Liver (tissue), 9 donors: Measurements from ENCODE around the gene ZNF532. TPM values are rescaled to one million over a fixed set of nuclear protein-coding genes. Genes with fewer than 3 reads are reported as not detected.

Experiments used
- DNase-seq: peaks from one replicate; pipeline ENCODE4 v3.0.0-alpha.2; 2017; ENCODE audit warnings: low spot score
- H3K27ac ChIP-seq, 2 donors: one replicate each; pipeline ENCODE4 v1.7.0; 2013; ENCODE audit warnings: inconsistent platforms in 2 of 2, low read length in 2 of 2, control low read depth in 1 of 2, low read depth in 1 of 2, mild to moderate bottlenecking in 1 of 2
- H3K27me3 ChIP-seq, 4 donors: one replicate each; pipeline versions ENCODE4 v1.6.1 to v1.7.0; 2013; ENCODE audit warnings: low read length in 3 of 4, inconsistent platforms in 1 of 4, mild to moderate bottlenecking in 1 of 4, moderate library complexity in 1 of 4; ENCODE audit not compliant: control insufficient read depth in 4 of 4, insufficient read depth in 4 of 4
- H3K36me3 ChIP-seq, 4 donors: one replicate each; pipeline versions ENCODE4 v1.6.1 to v1.7.0; 2013; ENCODE audit warnings: low read length in 3 of 4, mild to moderate bottlenecking in 3 of 4, low read depth in 1 of 4, moderate library complexity in 1 of 4; ENCODE audit not compliant: control insufficient read depth in 4 of 4, insufficient read depth in 3 of 4
- H3K4me1 ChIP-seq, 4 donors: one replicate each; pipeline versions ENCODE4 v1.6.1 to v1.7.0; 2013; ENCODE audit warnings: low read length in 3 of 4, mild to moderate bottlenecking in 3 of 4, moderate library complexity in 1 of 4; ENCODE audit not compliant: control insufficient read depth in 4 of 4, insufficient read depth in 4 of 4
- H3K4me3 ChIP-seq, 3 donors: one replicate each; pipeline versions ENCODE4 v1.6.1 to v1.7.0; 2013; ENCODE audit warnings: low read length in 3 of 3, control low read depth in 1 of 3, low read depth in 1 of 3, mild to moderate bottlenecking in 1 of 3
- H3K9ac ChIP-seq, 2 donors: one replicate each; pipeline ENCODE4 v1.7.0; 2013; ENCODE audit warnings: low read length in 2 of 2, mild to moderate bottlenecking in 2 of 2, moderate library complexity in 2 of 2, control low read depth in 1 of 2, low read depth in 1 of 2
- H3K9me3 ChIP-seq, 4 donors: one replicate each; pipeline versions ENCODE4 v1.6.1 to v1.7.0; 2013; ENCODE audit warnings: low read length in 3 of 4; ENCODE audit not compliant: control insufficient read depth in 4 of 4
- EGR1 ChIP-seq, 2 donors: IDR thresholded peaks; 2 replicates each; pipeline ENCODE4 v1.6.1; 2016 to 2018; ENCODE audit warnings: antibody characterized with exemption in 2 of 2, low read depth in 2 of 2
- FOXA1 ChIP-seq: IDR thresholded peaks from 2 replicates; pipeline ENCODE4 v1.6.1; 2016; ENCODE audit warnings: antibody characterized with exemption
- FOXA2 ChIP-seq: IDR thresholded peaks from 2 replicates; pipeline ENCODE4 v1.6.1; 2016; ENCODE audit warnings: antibody characterized with exemption
- GABPA ChIP-seq, 2 donors: IDR thresholded peaks in 1 of 2; conservative IDR thresholded peaks in 1 of 2; 2 replicates each; pipeline ENCODE4 v1.6.1; 2016; ENCODE audit warnings: antibody characterized with exemption in 2 of 2, mild to moderate bottlenecking in 1 of 2, moderate library complexity in 1 of 2
- HNF4A ChIP-seq, 2 donors: conservative IDR thresholded peaks; 2 replicates each; pipeline ENCODE4 v1.6.1; 2016; ENCODE audit warnings: antibody characterized with exemption in 2 of 2, mild to moderate bottlenecking in 2 of 2
- HNF4G ChIP-seq: IDR thresholded peaks from 2 replicates; pipeline ENCODE4 v1.6.1; 2016; ENCODE audit warnings: antibody characterized with exemption
- JUND ChIP-seq, 2 donors: IDR thresholded peaks; 2 replicates each; pipeline ENCODE4 v1.6.1; 2016; ENCODE audit warnings: antibody characterized with exemption in 2 of 2
- NR2F2 ChIP-seq: IDR thresholded peaks from 2 replicates; pipeline ENCODE4 v1.6.1; 2016; ENCODE audit warnings: antibody characterized with exemption
- RAD21 ChIP-seq, 2 donors: IDR thresholded peaks; 2 replicates each; pipeline ENCODE4 v1.6.1; 2016; ENCODE audit warnings: antibody characterized with exemption in 2 of 2, mild to moderate bottlenecking in 2 of 2
- RXRA ChIP-seq, 2 donors: IDR thresholded peaks; 2 replicates each; pipeline ENCODE4 v1.6.1; 2017 to 2018; ENCODE audit warnings: antibody characterized with exemption in 2 of 2, mild to moderate bottlenecking in 1 of 2
- SP1 ChIP-seq: IDR thresholded peaks from 2 replicates; pipeline ENCODE4 v1.6.1; 2018; ENCODE audit warnings: antibody characterized with exemption, mild to moderate bottlenecking
- TAF1 ChIP-seq: conservative IDR thresholded peaks from 2 replicates; pipeline ENCODE4 v1.6.1; 2016; ENCODE audit warnings: antibody characterized with exemption, mild to moderate bottlenecking
- YY1 ChIP-seq: IDR thresholded peaks from 2 replicates; pipeline ENCODE4 v1.6.1; 2016; ENCODE audit warnings: antibody characterized with exemption, mild to moderate bottlenecking
- WGBS: extraction: QIAGEN DNeasy Blood & Tissue Kit; methylation state at CpG from one replicate; pipeline ENCODE4 v1.1.7; 2013; 5-methylcytosine and 5-hydroxymethylcytosine counted together
- polyA plus RNA-seq, 2 donors: library from polyadenylated mRNA; stranded (reverse) in 1 of 2; unstranded in 1 of 2; fragments of 200-250 nt in 1 of 2; fragments of >200 nt in 1 of 2; fragmentation: Nextera tagmentation in 1 of 2; extraction: Ambion mirVana in 1 of 2; gene quantifications; one replicate each; pipeline versions ENCODE4 v1.2.1 to v1.2.3, GENCODE V29; 2013 to 2015
- total RNA-seq, 2 donors: library from RNA; depleted of rRNA; stranded (reverse); fragments of >200 nt; gene quantifications; one replicate each; pipeline ENCODE4 v1.2.3, GENCODE V29; 2014
- TF ChIP-seq, protein P1 (sequence below): IDR thresholded peaks from 2 replicates; pipeline ENCODE4 v1.6.1; 2016; ENCODE audit warnings: antibody characterized with exemption
- TF ChIP-seq, protein P2 (sequence below): IDR thresholded peaks from 2 replicates; pipeline ENCODE4 v1.6.1; 2016; ENCODE audit warnings: antibody characterized with exemption
- TF ChIP-seq, protein P3 (sequence below): fragments of 150-350 bp; IDR thresholded peaks from 2 replicates; pipeline ENCODE4 v1.5.1; 2017; ENCODE audit warnings: improper control_type of control experiment, low read depth, low read length; ENCODE audit not compliant: missing input control
- TF ChIP-seq, protein P4 (sequence below): IDR thresholded peaks from 2 replicates; pipeline ENCODE4 v1.6.1; 2016; ENCODE audit warnings: antibody characterized with exemption, mild to moderate bottlenecking
- TF ChIP-seq, protein P5 (sequence below): IDR thresholded peaks from 2 replicates; pipeline ENCODE4 v1.6.1; 2016; ENCODE audit warnings: antibody characterized with exemption
- donor health status: healthy.
- donor health status: healthy.
- donor health status: healthy.
- donor health status: healthy.
- donor health status: healthy.

The ZNF532 gene
- total and polyA plus RNA-seq, 4 donors: 0.68 to 5.6 (median 2.5) TPM

DNA sequence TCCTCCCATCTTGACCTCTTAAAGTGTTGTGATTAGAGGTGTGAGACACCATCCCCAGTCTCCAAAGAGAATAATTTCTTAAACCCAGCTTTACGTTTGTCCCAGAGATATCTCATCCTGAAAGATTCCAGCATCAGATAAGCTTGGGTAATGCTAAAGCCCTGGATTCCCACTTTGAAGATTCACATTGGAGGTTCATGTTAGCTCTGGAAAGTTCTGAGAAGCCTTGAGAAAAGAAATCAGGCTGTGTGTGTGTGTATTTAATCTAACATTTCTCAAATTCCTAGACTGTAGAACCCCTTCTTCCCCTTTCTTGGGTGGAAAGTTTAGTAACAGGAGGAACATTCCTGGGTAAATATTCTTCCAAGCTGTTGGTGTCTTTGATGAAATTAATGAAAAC lies 18.0 kb downstream of the ZNF532 start:
- H3K4me1 ChIP-seq: no peaks in the 10 kb centered on the region
- no peaks in the 10 kb centered on the region for H3K9me3 ChIP-seq
- H3K4me3 ChIP-seq: no peak overlapping the region
- no peak for DNase-seq
- no peaks in the 10 kb centered on the region for H3K27me3 ChIP-seq
- H3K27ac ChIP-seq: no peak overlapping the region
- 77% methylated on average over 1 of the region's 1 CpG for WGBS
- no peak overlapping the region for H3K9ac ChIP-seq
- TF ChIP-seq EGR1 (IDR thresholded peaks at IDR 0.05; ENCODE audit: low read depth in 2 of 2): no peak
- TF ChIP-seq FOXA2: no peak
- TF ChIP-seq RAD21 (IDR thresholded peaks at IDR 0.05): no peak
- H3K36me3 ChIP-seq: peaks cover 0 to 5% (median 0%) of the 10 kb centered on the region in 4 donors

DNA sequence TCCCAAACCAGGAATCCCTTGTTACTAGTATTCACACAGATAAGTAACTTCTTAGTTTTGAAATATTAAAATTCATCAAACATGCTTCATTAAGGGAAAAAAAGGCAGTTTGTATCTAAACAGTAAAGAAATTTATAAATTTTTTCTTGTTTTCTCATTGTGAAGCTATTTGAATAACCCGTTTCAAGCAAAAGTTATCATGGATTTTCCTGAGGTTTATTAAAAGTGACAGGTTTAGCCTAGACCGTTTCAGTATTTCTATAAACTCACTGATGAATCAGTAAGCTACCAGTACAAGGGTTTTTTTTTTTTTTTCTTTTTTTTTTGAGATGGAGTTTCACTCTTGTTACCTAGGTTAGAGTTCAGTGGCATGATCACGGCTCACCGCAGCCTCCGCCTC lies 20.0 kb downstream of the ZNF532 start:
- no peak for DNase-seq
- H3K9me3 ChIP-seq: no peaks in the 10 kb centered on the region
- WGBS: 95% methylated on average over 5 of the region's 5 CpGs
- H3K4me3 ChIP-seq: no peak overlapping the region
- TF ChIP-seq SP1: no peak
- TF ChIP-seq YY1: no peak
- TF ChIP-seq, protein P1, sequence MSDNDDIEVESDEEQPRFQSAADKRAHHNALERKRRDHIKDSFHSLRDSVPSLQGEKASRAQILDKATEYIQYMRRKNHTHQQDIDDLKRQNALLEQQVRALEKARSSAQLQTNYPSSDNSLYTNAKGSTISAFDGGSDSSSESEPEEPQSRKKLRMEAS: no peak
- TF ChIP-seq, protein P2, sequence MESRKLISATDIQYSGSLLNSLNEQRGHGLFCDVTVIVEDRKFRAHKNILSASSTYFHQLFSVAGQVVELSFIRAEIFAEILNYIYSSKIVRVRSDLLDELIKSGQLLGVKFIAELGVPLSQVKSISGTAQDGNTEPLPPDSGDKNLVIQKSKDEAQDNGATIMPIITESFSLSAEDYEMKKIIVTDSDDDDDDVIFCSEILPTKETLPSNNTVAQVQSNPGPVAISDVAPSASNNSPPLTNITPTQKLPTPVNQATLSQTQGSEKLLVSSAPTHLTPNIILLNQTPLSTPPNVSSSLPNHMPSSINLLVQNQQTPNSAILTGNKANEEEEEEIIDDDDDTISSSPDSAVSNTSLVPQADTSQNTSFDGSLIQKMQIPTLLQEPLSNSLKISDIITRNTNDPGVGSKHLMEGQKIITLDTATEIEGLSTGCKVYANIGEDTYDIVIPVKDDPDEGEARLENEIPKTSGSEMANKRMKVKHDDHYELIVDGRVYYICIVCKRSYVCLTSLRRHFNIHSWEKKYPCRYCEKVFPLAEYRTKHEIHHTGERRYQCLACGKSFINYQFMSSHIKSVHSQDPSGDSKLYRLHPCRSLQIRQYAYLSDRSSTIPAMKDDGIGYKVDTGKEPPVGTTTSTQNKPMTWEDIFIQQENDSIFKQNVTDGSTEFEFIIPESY: no peak
- no peak for TF ChIP-seq TAF1
- TF ChIP-seq HNF4G: no peak
- no peak for TF ChIP-seq EGR1 (IDR thresholded peaks at IDR 0.05; ENCODE audit: low read depth in 2 of 2)
- TF ChIP-seq JUND (IDR thresholded peaks at IDR 0.05): no peak
- TF ChIP-seq, protein P3, sequence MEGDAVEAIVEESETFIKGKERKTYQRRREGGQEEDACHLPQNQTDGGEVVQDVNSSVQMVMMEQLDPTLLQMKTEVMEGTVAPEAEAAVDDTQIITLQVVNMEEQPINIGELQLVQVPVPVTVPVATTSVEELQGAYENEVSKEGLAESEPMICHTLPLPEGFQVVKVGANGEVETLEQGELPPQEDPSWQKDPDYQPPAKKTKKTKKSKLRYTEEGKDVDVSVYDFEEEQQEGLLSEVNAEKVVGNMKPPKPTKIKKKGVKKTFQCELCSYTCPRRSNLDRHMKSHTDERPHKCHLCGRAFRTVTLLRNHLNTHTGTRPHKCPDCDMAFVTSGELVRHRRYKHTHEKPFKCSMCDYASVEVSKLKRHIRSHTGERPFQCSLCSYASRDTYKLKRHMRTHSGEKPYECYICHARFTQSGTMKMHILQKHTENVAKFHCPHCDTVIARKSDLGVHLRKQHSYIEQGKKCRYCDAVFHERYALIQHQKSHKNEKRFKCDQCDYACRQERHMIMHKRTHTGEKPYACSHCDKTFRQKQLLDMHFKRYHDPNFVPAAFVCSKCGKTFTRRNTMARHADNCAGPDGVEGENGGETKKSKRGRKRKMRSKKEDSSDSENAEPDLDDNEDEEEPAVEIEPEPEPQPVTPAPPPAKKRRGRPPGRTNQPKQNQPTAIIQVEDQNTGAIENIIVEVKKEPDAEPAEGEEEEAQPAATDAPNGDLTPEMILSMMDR: no peak
- no peak for TF ChIP-seq NR2F2
- TF ChIP-seq, protein P4, sequence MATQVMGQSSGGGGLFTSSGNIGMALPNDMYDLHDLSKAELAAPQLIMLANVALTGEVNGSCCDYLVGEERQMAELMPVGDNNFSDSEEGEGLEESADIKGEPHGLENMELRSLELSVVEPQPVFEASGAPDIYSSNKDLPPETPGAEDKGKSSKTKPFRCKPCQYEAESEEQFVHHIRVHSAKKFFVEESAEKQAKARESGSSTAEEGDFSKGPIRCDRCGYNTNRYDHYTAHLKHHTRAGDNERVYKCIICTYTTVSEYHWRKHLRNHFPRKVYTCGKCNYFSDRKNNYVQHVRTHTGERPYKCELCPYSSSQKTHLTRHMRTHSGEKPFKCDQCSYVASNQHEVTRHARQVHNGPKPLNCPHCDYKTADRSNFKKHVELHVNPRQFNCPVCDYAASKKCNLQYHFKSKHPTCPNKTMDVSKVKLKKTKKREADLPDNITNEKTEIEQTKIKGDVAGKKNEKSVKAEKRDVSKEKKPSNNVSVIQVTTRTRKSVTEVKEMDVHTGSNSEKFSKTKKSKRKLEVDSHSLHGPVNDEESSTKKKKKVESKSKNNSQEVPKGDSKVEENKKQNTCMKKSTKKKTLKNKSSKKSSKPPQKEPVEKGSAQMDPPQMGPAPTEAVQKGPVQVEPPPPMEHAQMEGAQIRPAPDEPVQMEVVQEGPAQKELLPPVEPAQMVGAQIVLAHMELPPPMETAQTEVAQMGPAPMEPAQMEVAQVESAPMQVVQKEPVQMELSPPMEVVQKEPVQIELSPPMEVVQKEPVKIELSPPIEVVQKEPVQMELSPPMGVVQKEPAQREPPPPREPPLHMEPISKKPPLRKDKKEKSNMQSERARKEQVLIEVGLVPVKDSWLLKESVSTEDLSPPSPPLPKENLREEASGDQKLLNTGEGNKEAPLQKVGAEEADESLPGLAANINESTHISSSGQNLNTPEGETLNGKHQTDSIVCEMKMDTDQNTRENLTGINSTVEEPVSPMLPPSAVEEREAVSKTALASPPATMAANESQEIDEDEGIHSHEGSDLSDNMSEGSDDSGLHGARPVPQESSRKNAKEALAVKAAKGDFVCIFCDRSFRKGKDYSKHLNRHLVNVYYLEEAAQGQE: no peak
- no peak for TF ChIP-seq RAD21 (IDR thresholded peaks at IDR 0.05)
- TF ChIP-seq FOXA2: no peak
- TF ChIP-seq, protein P5, sequence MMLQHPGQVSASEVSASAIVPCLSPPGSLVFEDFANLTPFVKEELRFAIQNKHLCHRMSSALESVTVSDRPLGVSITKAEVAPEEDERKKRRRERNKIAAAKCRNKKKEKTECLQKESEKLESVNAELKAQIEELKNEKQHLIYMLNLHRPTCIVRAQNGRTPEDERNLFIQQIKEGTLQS: no peak
- TF ChIP-seq FOXA1: no peak
- no peak for TF ChIP-seq RXRA (IDR thresholded peaks at IDR 0.05)
- TF ChIP-seq GABPA (IDR thresholded peaks at IDR 0.05 in 1 of 2, conservative IDR thresholded peaks at IDR 0.05 in 1 of 2): no peak
- no peak for TF ChIP-seq HNF4A (conservative IDR thresholded peaks at IDR 0.05)
- no peak overlapping the region for H3K9ac ChIP-seq
- H3K4me1 ChIP-seq: no peaks in the 10 kb centered on the region
- no peak overlapping the region for H3K27ac ChIP-seq
- H3K36me3 ChIP-seq: no peaks in the 10 kb centered on the region
- H3K27me3 ChIP-seq: no peaks in the 10 kb centered on the region
